ENCODE measurements around the gene PCDH9.

GRCh38 chr13:66503890-66504289 lies 726.2 kb downstream of the PCDH9 start:
- TF ChIP-seq POLR2A (IDR thresholded peaks at IDR 0.05) (no peak), POLR2AphosphoS5 (IDR thresholded peaks at IDR 0.05; ENCODE audit: insufficient read depth in 1 of 2, low read depth in 1 of 2) (no peak)
